HepG2 (cell line): ENCODE data around the gene GNAT3. TPM values are rescaled to one million over a fixed set of nuclear protein-coding genes. Genes with fewer than 3 reads are reported as not detected.

ENCODE experiments used
- ATAC-seq: fragments of 200-7000 bp; cut with Tn5 transposase; 3 replicates; pipeline ENCODE4 v1.9.1; 2020; ENCODE audit warnings: mild to moderate bottlenecking, moderate library complexity
- BruUV-seq: library from RNA; stranded (reverse); fragments of 400-500 nt; replicated peaks from 2 replicates; lab custom pipeline; 2021; lab: Mats Ljungman, UMichigan
- CTCF ChIA-PET: fragments of 300-600 bp; formaldehyde crosslinking; extraction: SDS; loops from one replicate; lab custom pipeline; 2021; ENCODE audit warnings: low total read pairs, inconsistent platforms, low intra/inter-chr PET ratio; lab: Yijun Ruan, JAX
- POLR2A ChIA-PET: fragments of 350-600 bp; sonication (Branson Sonifier 250); formaldehyde crosslinking; loops from one replicate; lab custom pipeline; 2020; ENCODE audit warnings: antibody characterized with exemption, inconsistent platforms; lab: Yijun Ruan, JAX
- DNase-seq: peaks from one replicate; pipeline ENCODE4 v3.0.0-alpha.2; 2015; ENCODE audit warnings: low spot score
- FAIRE-seq: peaks from 3 replicates; lab custom pipeline; 2011; peaks lifted over from hg19 to GRCh38; lab: Jason Lieb, UNC
- H2AFZ ChIP-seq: one replicate; pipeline ENCODE4 v1.6.1; 2011; ENCODE audit warnings: low read length, inconsistent platforms
- H3K27ac ChIP-seq: fragments of 300-600 bp; 3 replicates; pipeline ENCODE4 v1.8.0; 2011; ENCODE audit warnings: mixed run types, mild to moderate bottlenecking, mixed read lengths, low read length, inconsistent platforms; ENCODE audit not compliant: insufficient read depth; ENCODE audit errors: extremely low read length
- H3K27me3 ChIP-seq, 2 experiments: fragments of 200-600 bp in 1 of 2; 2 replicates in 1 of 2; 3 replicates in 1 of 2; pipeline versions ENCODE4 v1.6.0 to v1.8.0; 2011; ENCODE audit warnings: low read length in 2 of 2, mild to moderate bottlenecking in 2 of 2, moderate library complexity in 2 of 2, inconsistent platforms in 1 of 2; ENCODE audit not compliant: insufficient read depth in 2 of 2, control insufficient read depth in 1 of 2
- H3K36me3 ChIP-seq, 2 experiments: fragments of 200-600 bp in 1 of 2; replicated peaks in 1 of 2; 2 replicates in 1 of 2; 3 replicates in 1 of 2; pipeline versions ENCODE4 v1.5.1 to v1.8.0; 2011; ENCODE audit warnings: low read length in 2 of 2, inconsistent platforms in 1 of 2; ENCODE audit not compliant: insufficient read depth in 2 of 2, control insufficient read depth in 1 of 2
- H3K4me1 ChIP-seq: 2 replicates; pipeline ENCODE4 v1.5.1; 2012; ENCODE audit warnings: low read length, inconsistent platforms; ENCODE audit not compliant: insufficient read depth
- H3K4me2 ChIP-seq: 2 replicates; pipeline ENCODE4 v1.6.0; 2011; ENCODE audit warnings: low read depth, low read length, inconsistent platforms
- H3K4me3 ChIP-seq, 3 experiments: fragments of 200-600 bp in 1 of 3; sonication (generic), shearing (Covaris generic) in 1 of 3; replicated peaks in 1 of 3; 2 replicates each; pipeline ENCODE4 v1.5.1; 2011 to 2016; ENCODE audit warnings: low read length in 3 of 3, inconsistent platforms in 2 of 3, low read depth in 2 of 3, mild to moderate bottlenecking in 2 of 3, control low read depth in 1 of 3, mixed read lengths in 1 of 3; ENCODE audit not compliant: insufficient read depth in 1 of 3
- H3K79me2 ChIP-seq: one replicate; pipeline ENCODE4 v1.6.1; 2011; ENCODE audit warnings: low read length, inconsistent platforms; ENCODE audit not compliant: insufficient read depth
- H3K9ac ChIP-seq: 2 replicates; pipeline ENCODE4 v1.6.0; 2011; ENCODE audit warnings: mild to moderate bottlenecking, low read depth, low read length, inconsistent platforms; ENCODE audit not compliant: insufficient read depth
- H3K9me3 ChIP-seq: 2 replicates; pipeline ENCODE4 v1.5.1; 2012; ENCODE audit warnings: mild to moderate bottlenecking, low read length
- H4K20me1 ChIP-seq: 2 replicates; pipeline ENCODE4 v1.6.0; 2011; ENCODE audit warnings: inconsistent platforms, mild to moderate bottlenecking, low read length, moderate library complexity; ENCODE audit not compliant: insufficient read depth
- CAMTA2 ChIP-seq: sonication (generic); formaldehyde crosslinking; IDR thresholded peaks from 2 replicates; pipeline ENCODE4 v1.4.0; 2020; ENCODE audit warnings: mild to moderate bottlenecking, missing genetic modification reagents, borderline replicate concordance
- CBX1 ChIP-seq: IDR thresholded peaks from one replicate; pipeline ENCODE4 v1.6.1; 2016; ENCODE audit warnings: antibody characterized with exemption, low read depth
- CHD4 ChIP-seq: fragments of 200-600 bp; sonication (generic); IDR thresholded peaks from 2 replicates; pipeline ENCODE4 v1.7.0; 2017; ENCODE audit warnings: mild to moderate bottlenecking, low read length, borderline replicate concordance
- MBNL3 ChIP-seq: fragments of 250-450 bp; sonication (Bioruptor Pico); conservative IDR thresholded peaks from 2 replicates; pipeline ENCODE4 v1.8.0; 2022; ENCODE audit warnings: mild to moderate bottlenecking, inconsistent platforms
- PHF8 ChIP-seq: sonication (generic); formaldehyde crosslinking; IDR thresholded peaks from 2 replicates; pipeline ENCODE4 v1.5.0; 2020; ENCODE audit warnings: missing genetic modification reagents
- TGIF2 ChIP-seq: IDR thresholded peaks from 2 replicates; pipeline ENCODE4 v1.6.1; 2016; ENCODE audit warnings: control low read depth, missing compliant biosample characterization
- ZBTB37 ChIP-seq: sonication (generic); formaldehyde crosslinking; IDR thresholded peaks from 2 replicates; pipeline ENCODE4 v1.4.0; 2020; ENCODE audit warnings: mild to moderate bottlenecking, missing genetic modification reagents
- ZNF256 ChIP-seq: sonication (generic); formaldehyde crosslinking; conservative IDR thresholded peaks from 2 replicates; pipeline ENCODE4 v1.4.0; 2020; ENCODE audit warnings: missing genetic modification reagents
- ZNF296 ChIP-seq: sonication (generic); formaldehyde crosslinking; conservative IDR thresholded peaks from 2 replicates; pipeline ENCODE4 v1.5.0; 2020; ENCODE audit warnings: mild to moderate bottlenecking, missing genetic modification reagents
- ZNF597 ChIP-seq: sonication (generic); formaldehyde crosslinking; IDR thresholded peaks from 2 replicates; pipeline ENCODE4 v1.5.0; 2020; ENCODE audit warnings: missing genetic modification reagents
- ZNF607 ChIP-seq: sonication (generic); formaldehyde crosslinking; IDR thresholded peaks from 2 replicates; pipeline ENCODE4 v1.5.1; 2020; ENCODE audit warnings: missing genetic modification reagents, mild to moderate bottlenecking, borderline replicate concordance
- ZNF790 ChIP-seq: sonication (generic); formaldehyde crosslinking; IDR thresholded peaks from 2 replicates; pipeline ENCODE4 v1.8.0; 2022; ENCODE audit warnings: missing genetic modification reagents, mild to moderate bottlenecking, borderline replicate concordance
- WGBS: methylation state at CpG from one replicate; pipeline ENCODE4 v1.1.6; 2017; ENCODE audit warnings: low lambda C conversion rate; 5-methylcytosine and 5-hydroxymethylcytosine counted together
- in situ Hi-C: cut with HindIII; loops from 2 replicates; pipeline ENCODE4 v1.10.0; 2017; ENCODE audit warnings: low pct_unique_long_range_greater_than_20kb; ENCODE audit not compliant: extremely low pct_ligation_motif_present
- intact Hi-C: fragments of 100-400 bp; cut with micrococcal nuclease; formaldehyde crosslinking; loops from one replicate; pipeline ENCODE4 v1.10.0; 2022; ENCODE audit not compliant: unreplicated experiment
- polyA plus RNA-seq, 8 experiments: library from polyadenylated mRNA; depleted of rRNA in 3 of 8; stranded (reverse) in 7 of 8; unstranded in 1 of 8; fragments of >200 nt; fragmentation: Illumina TruSeq in 4 of 8; extraction: Trizol in 4 of 8; gene quantifications; 2 replicates each; pipeline versions ENCODE4 v1.2.1 to v1.2.3, GENCODE V29; 2011 to 2016; ENCODE audit warnings: low read depth in 4 of 8, missing spikeins in 1 of 8, mixed read lengths in 1 of 8; ENCODE audit not compliant: insufficient read depth in 1 of 8
- total RNA-seq, 5 experiments: library from RNA; depleted of rRNA; stranded (reverse); fragments of >200 nt; fragmentation: Illumina TruSeq; extraction: Trizol; gene quantifications; 2 replicates each; pipeline ENCODE4 v1.2.3, GENCODE V29; 2016; ENCODE audit warnings: low read depth in 1 of 5

The GNAT3 gene
- total and polyA plus RNA-seq, 2 of the 13 experiments (the other 11 are each of a cell fraction or from before 2014, with no cell fraction given), result not detected

GRCh38 chr7:80540836-80541235 is 29.0 kb upstream of the GNAT3 start (continued):
- no peak for TF ChIP-seq ZNF597 (CRISPR knock-in tag)
- TF ChIP-seq ZNF296 (CRISPR knock-in tag), result no peak
- no peak for TF ChIP-seq ZBTB37
- no peak for TF ChIP-seq CAMTA2
- no peak for TF ChIP-seq CBX1

- H3K9ac ChIP-seq, result no peak overlapping the region
- no peaks in the 10 kb centered on the region for H3K79me2 ChIP-seq
- no peak for ATAC-seq
- no peak overlapping the region for H3K4me2 ChIP-seq
- no peak overlapping the region for H2AFZ ChIP-seq
- H4K20me1 ChIP-seq, result no peaks in the 10 kb centered on the region
- no peaks in the 10 kb centered on the region for H3K4me1 ChIP-seq
- WGBS, result 78% methylated on average over 1 of the region's 2 CpGs
- TF ChIP-seq ZNF256 (CRISPR knock-in tag) (no peak), TGIF2 (CRISPR knock-in tag) (no peak), ZNF607 (CRISPR knock-in tag) (no peak), PHF8 (no peak), CHD4 (no peak), ZNF790 (CRISPR knock-in tag) (no peak), MBNL3 (CRISPR knock-in tag) (no peak)
- H3K36me3 ChIP-seq, result no peaks in the 10 kb centered on the region
- no peak for FAIRE-seq
- no peaks in the 10 kb centered on the region for H3K9me3 ChIP-seq
- CTCF ChIA-PET, result no interaction called here
- DNase-seq, result no peak
- H3K27ac ChIP-seq, result no peak overlapping the region
- intact Hi-C loops (loop anchor here (5.0 kb wide), 1 partner anchor 365 kb away; no protein-coding TSS in a partner anchor), in situ Hi-C loops (no loop called here)
- BruUV-seq, result no TSS peak
- POLR2A ChIA-PET, result no interaction called here
- no peaks in the 10 kb centered on the region for H3K27me3 ChIP-seq
- H3K4me3 ChIP-seq, result no peak overlapping the region
These were observed 25.2 kb upstream of the GNAT3 start for GRCh38 chr7:80537091-80537490.
